ENCODE results near the gene ASCC1. TPM values are rescaled to one million over a fixed set of nuclear protein-coding genes. Genes with fewer than 3 reads are reported as not detected.

ASCC1 gene
- total and polyA plus RNA-seq, 2 donors (not counting 3 experiments of a cell fraction or from before 2014, with no cell fraction given) = 16.0 to 24.9 TPM

- no TSS peak for BruUV-seq (replicated peaks)
- dilution Hi-C loops (cut with MboI; ENCODE audit: extremely low pct_ligation_motif_present, low sequenced_read_pairs) = no loop called here
- H3K4me3 ChIP-seq (replicated peaks in 1 of 3; ENCODE audit: insufficient read depth in 1 of 3, low read depth in 1 of 3, low read length in 3 of 3) = no peak overlapping the region
- no peak overlapping the region for H3K9ac ChIP-seq (replicated peaks; ENCODE audit: extremely low read depth, insufficient read depth, low read length)
- H3K36me3 ChIP-seq (ENCODE audit: control insufficient read depth in 2 of 2, extremely low read depth in 1 of 2, insufficient read depth in 2 of 2, low read length in 2 of 2) = no peaks in the 10 kb centered on the region
- DNase-seq (ENCODE audit: low read depth, low spot score) (no peak), FAIRE-seq (no peak)
- ChIA-PET POLR2A (no interaction called here), CTCF (interaction anchor here (0.6 to 5.8 kb wide), 2 partner anchors 9 to 88 kb away, joined by 3 to 44 read pairs; no protein-coding TSS in a partner anchor)
- no peaks in the 10 kb centered on the region for H3K79me2 ChIP-seq (ENCODE audit: control insufficient read depth, insufficient read depth, low read length)
- H3K4me1 ChIP-seq (ENCODE audit: control insufficient read depth, extremely low read depth, insufficient read depth, low read length) = no peaks in the 10 kb centered on the region
- no peaks in the 10 kb centered on the region for H4K20me1 ChIP-seq (replicated peaks; ENCODE audit: control insufficient read depth, extremely low read depth, insufficient read depth, low read length)
- intact Hi-C loops (cut with micrococcal nuclease) = loop anchor here (5.0 kb wide), 1 partner anchor 37 kb away; no protein-coding TSS in a partner anchor
- no peak overlapping the region for H3K27ac ChIP-seq (ENCODE audit: insufficient read depth, low read depth, low read length)
- no peaks in the 10 kb centered on the region for H3K9me3 ChIP-seq (replicated peaks; ENCODE audit: control insufficient read depth, insufficient read depth, low read length)
- no peaks in the 10 kb centered on the region for H3K9me1 ChIP-seq (replicated peaks; ENCODE audit: control insufficient read depth, extremely low read depth, insufficient read depth, low read length)
- H3K27me3 ChIP-seq (ENCODE audit: control insufficient read depth in 2 of 2, insufficient read depth in 2 of 2, low read length in 2 of 2) = no peaks in the 10 kb centered on the region
- TF ChIP-seq POLR2A (IDR thresholded peaks at IDR 0.05; ENCODE audit: low read depth, low read length) = no peak
- TF ChIP-seq EZH2 (IDR thresholded peaks at IDR 0.05; ENCODE audit: borderline replicate concordance, low read depth, low read length, severe bottlenecking) = no peak
- TF ChIP-seq POLR2AphosphoS5 (IDR thresholded peaks at IDR 0.05; ENCODE audit: insufficient read depth, low read depth, low read length) = no peak
- no peak for TF ChIP-seq GATA2 (IDR thresholded peaks at IDR 0.05; ENCODE audit: insufficient read depth, insufficient read length, low read depth, low read length)
- TF ChIP-seq MAX (IDR thresholded peaks at IDR 0.05; ENCODE audit: insufficient read depth, insufficient read length) = no peak
- TF ChIP-seq JUN (IDR thresholded peaks at IDR 0.05; ENCODE audit: borderline replicate concordance, insufficient read depth, insufficient read length, low read depth) = no peak
- H2AFZ ChIP-seq (ENCODE audit: low read depth, low read length) = no peak overlapping the region
- H3K4me2 ChIP-seq (ENCODE audit: insufficient read depth, low read length) = no peak overlapping the region
These were observed 81.0 kb downstream of the ASCC1 start for GRCh38 chr10:72134785-72135767.
